ENCODE data around the gene PBX4. TPM values are rescaled to one million over a fixed set of nuclear protein-coding genes. Genes with fewer than 3 reads are reported as not detected.

Gene PBX4
- total RNA-seq, 3 donors from 2014 or later = 8.9 to 12.1 (median 9.2) TPM

DNA sequence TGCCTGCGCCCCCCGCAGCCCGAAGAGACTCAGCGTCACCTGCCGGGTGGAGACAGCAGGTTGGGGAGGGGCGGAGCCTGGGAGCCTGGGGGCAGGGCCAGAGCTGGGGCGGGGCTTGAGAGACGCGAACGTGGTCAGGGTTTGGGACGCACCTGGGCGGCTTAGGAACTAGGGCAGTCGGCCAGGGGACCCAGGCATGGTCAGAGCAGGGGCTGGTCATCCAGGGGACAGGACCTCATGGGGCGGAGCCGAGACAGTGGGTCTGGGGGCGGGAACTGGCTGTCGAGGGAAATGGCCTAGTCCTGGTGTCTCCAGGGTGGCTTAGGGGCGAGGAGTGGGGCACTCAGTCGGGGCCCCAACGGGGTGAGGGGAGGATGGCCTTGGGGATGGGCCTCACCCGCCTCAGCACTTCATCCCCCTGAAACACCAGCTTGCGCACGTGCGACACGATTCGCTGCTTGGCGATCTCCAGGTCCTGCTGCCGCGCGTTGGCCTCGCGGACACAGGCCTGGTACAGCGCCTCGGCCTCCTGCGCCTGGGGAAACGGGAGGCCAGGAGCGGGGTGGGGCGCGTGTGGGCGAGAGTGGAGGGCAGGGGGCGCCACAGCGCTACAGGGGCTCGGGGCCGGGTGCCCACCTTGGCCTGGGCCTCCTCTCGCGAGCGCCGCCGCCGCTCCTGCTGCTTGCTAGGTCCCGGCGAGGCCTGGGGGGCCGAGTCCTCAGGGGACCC lies 19.2 kb upstream of the PBX4 start:
- H3K27me3 Mint-ChIP-seq (ENCODE audit: low read depth) = no peaks in the 10 kb centered on the region
- ATAC-seq = no peak
- DNase-seq = no peak
- H3K4me3 Mint-ChIP-seq = no peak overlapping the region
- peaks cover 19% of the 10 kb centered on the region for H3K4me1 Mint-ChIP-seq (ENCODE audit: low read depth)
- H3K36me3 Mint-ChIP-seq (ENCODE audit: insufficient read depth) = peaks cover 28% of the 10 kb centered on the region
- no peaks in the 10 kb centered on the region for H3K9me3 Mint-ChIP-seq

GRCh38 chr19:19637186-19637522 lies 18.7 kb upstream of the PBX4 start:
- Mint-ChIP-seq H3K9me3 (no peaks in the 10 kb centered on the region), H3K4me1 (ENCODE audit: low read depth) (peaks cover 15% of the 10 kb centered on the region), H3K27me3 (ENCODE audit: low read depth) (no peaks in the 10 kb centered on the region), H3K4me3 (no peak overlapping the region), H3K36me3 (ENCODE audit: insufficient read depth) (peaks cover 28% of the 10 kb centered on the region)
- ATAC-seq = no peak
- no peak for DNase-seq

- DNase-seq (no peak), ATAC-seq (no peak)
- no peaks in the 10 kb centered on the region for H3K27me3 Mint-ChIP-seq (ENCODE audit: low read depth)
- peaks cover 11% of the 10 kb centered on the region for H3K4me1 Mint-ChIP-seq (ENCODE audit: low read depth)
- no peaks in the 10 kb centered on the region for H3K9me3 Mint-ChIP-seq
- H3K36me3 Mint-ChIP-seq (ENCODE audit: insufficient read depth) = peaks cover 28% of the 10 kb centered on the region
- H3K4me3 Mint-ChIP-seq = no peak overlapping the region
These were observed 18.2 kb upstream of the PBX4 start for GRCh38 chr19:19636573-19637185.

GRCh38 chr19:19635313-19635702 lies 16.8 kb upstream of the PBX4 start:
- no peak overlapping the region for H3K4me3 Mint-ChIP-seq
- H3K36me3 Mint-ChIP-seq (ENCODE audit: insufficient read depth) = peaks cover 30% of the 10 kb centered on the region
- H3K9me3 Mint-ChIP-seq = no peaks in the 10 kb centered on the region
- ATAC-seq (no peak), DNase-seq (no peak)
- peaks cover 11% of the 10 kb centered on the region for H3K4me1 Mint-ChIP-seq (ENCODE audit: low read depth)
- no peaks in the 10 kb centered on the region for H3K27me3 Mint-ChIP-seq (ENCODE audit: low read depth)

DNA sequence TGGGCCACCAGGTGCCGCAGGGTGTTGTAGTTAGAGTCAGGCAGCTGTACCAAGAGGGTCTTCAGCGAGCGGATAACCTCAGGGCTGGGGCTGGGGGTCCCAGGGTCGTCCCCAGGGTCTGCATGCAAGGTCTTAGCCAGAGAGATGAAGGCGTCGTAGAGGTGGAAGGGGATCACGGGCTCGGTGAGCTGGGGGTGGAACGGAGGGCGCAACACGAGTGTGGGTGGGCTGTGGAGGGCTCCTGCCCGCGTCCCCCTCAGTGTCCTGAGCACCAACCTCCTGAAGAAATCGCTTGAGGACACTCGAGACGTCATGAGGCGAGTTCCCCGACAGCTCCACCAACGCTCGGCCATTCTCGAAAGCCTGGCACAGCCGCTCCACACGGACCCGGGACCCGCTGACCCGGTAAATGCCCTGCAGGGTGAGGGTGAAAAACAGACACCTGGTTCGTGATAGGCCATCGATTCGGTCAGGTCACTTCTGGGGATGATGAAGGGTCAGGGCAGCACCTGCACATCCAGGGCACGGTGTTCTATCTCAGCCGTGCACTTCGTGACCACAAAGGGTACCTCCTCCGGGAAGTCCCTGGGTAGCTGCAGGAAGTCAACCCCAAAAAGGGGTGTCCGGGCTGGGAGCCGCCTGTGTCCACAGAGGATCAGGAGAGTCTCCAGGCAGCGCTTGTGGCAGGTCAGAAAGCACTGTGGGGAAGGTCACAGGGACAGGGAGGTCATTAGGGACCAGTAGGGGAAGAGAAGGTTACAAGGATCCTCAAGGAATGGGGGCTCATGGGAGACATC lies 16.2 kb upstream of the PBX4 start:
- H3K27me3 Mint-ChIP-seq (ENCODE audit: low read depth) = no peaks in the 10 kb centered on the region
- no peak for ATAC-seq
- peaks cover 28% of the 10 kb centered on the region for H3K36me3 Mint-ChIP-seq (ENCODE audit: insufficient read depth)
- H3K4me1 Mint-ChIP-seq (ENCODE audit: low read depth) = peaks cover 11% of the 10 kb centered on the region
- DNase-seq = no peak
- no peaks in the 10 kb centered on the region for H3K9me3 Mint-ChIP-seq
- no peak overlapping the region for H3K4me3 Mint-ChIP-seq

GRCh38 chr19:19633711-19634515 lies 15.4 kb upstream of the PBX4 start:
- no peaks in the 10 kb centered on the region for H3K9me3 Mint-ChIP-seq
- H3K4me3 Mint-ChIP-seq = no peak overlapping the region
- DNase-seq (no peak), ATAC-seq (no peak)
- peaks cover 28% of the 10 kb centered on the region for H3K36me3 Mint-ChIP-seq (ENCODE audit: insufficient read depth)
- H3K27me3 Mint-ChIP-seq (ENCODE audit: low read depth) = no peaks in the 10 kb centered on the region
- H3K4me1 Mint-ChIP-seq (ENCODE audit: low read depth) = peaks cover 11% of the 10 kb centered on the region

GRCh38 chr19:19632661-19633060 lies 14.2 kb upstream of the PBX4 start:
- no peak overlapping the region for H3K4me3 Mint-ChIP-seq
- no peaks in the 10 kb centered on the region for H3K9me3 Mint-ChIP-seq
- no peaks in the 10 kb centered on the region for H3K27me3 Mint-ChIP-seq (ENCODE audit: low read depth)
- ATAC-seq (no peak), DNase-seq (no peak)
- H3K4me1 Mint-ChIP-seq (ENCODE audit: low read depth) = peaks cover 14% of the 10 kb centered on the region
- peaks cover 25% of the 10 kb centered on the region for H3K36me3 Mint-ChIP-seq (ENCODE audit: insufficient read depth)

- no peaks in the 10 kb centered on the region for H3K9me3 Mint-ChIP-seq
- H3K4me1 Mint-ChIP-seq (ENCODE audit: low read depth) = peaks cover 27% of the 10 kb centered on the region
- H3K27me3 Mint-ChIP-seq (ENCODE audit: low read depth) = no peaks in the 10 kb centered on the region
- ATAC-seq (no peak), DNase-seq (no peak)
- H3K36me3 Mint-ChIP-seq (ENCODE audit: insufficient read depth) = peaks cover 20% of the 10 kb centered on the region
- no peak overlapping the region for H3K4me3 Mint-ChIP-seq
These were observed 12.9 kb upstream of the PBX4 start for GRCh38 chr19:19631346-19631745.

- Mint-ChIP-seq H3K4me1 (ENCODE audit: low read depth) (peaks cover 29% of the 10 kb centered on the region), H3K36me3 (ENCODE audit: insufficient read depth) (peaks cover 19% of the 10 kb centered on the region), H3K4me3 (no peak overlapping the region), H3K9me3 (no peaks in the 10 kb centered on the region), H3K27me3 (ENCODE audit: low read depth) (no peaks in the 10 kb centered on the region)
- ATAC-seq (no peak), DNase-seq (no peak)
These were observed 11.9 kb upstream of the PBX4 start for GRCh38 chr19:19630426-19630825.

GRCh38 chr19:19630062-19630414 lies 11.6 kb upstream of the PBX4 start:
- ATAC-seq = no peak
- DNase-seq = no peak
- Mint-ChIP-seq H3K36me3 (ENCODE audit: insufficient read depth) (peaks cover 19% of the 10 kb centered on the region), H3K9me3 (no peaks in the 10 kb centered on the region), H3K27me3 (ENCODE audit: low read depth) (no peaks in the 10 kb centered on the region), H3K4me3 (no peak overlapping the region), H3K4me1 (ENCODE audit: low read depth) (peaks cover 29% of the 10 kb centered on the region)

DNA sequence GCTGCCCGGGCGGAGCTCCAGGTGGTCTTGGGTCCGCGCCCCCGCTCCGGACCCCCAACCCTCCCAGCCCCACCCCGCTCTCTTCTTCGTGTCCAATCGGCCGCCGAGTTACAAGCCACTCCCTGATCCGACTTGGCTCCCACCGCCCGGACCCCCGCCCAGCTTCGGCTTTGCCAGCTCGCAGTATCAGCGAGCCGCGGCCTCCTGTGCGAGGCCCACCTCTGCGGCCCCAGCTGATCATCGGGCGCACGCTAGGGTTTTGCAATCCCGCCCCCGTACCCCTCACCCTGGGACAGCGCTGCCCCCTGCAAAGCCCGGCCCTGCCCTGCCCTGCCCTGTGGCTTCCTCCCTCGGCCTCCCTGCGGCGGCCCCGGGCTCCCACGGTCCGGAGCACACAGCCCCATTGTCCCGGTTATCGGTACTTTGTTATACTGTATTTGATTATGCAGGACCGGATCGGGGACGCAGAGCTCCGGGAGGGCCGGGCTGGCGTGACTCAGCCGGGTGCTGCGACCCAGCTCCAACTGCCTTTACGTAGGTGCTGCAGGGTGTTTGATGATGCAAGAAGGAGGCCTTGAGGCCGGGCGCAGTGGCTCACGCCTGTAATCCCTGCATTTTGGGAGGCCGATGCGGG lies 10.1 kb upstream of the PBX4 start:
- H3K4me1 Mint-ChIP-seq (ENCODE audit: low read depth) = peaks cover 23% of the 10 kb centered on the region
- peaks cover 9% of the 10 kb centered on the region for H3K36me3 Mint-ChIP-seq (ENCODE audit: insufficient read depth)
- peak overlapping the region; percentile 74 for H3K4me3 Mint-ChIP-seq
- ATAC-seq (peak; percentile 35 to 53), DNase-seq (peak; percentile 60)
- no peaks in the 10 kb centered on the region for H3K9me3 Mint-ChIP-seq
- no peaks in the 10 kb centered on the region for H3K27me3 Mint-ChIP-seq (ENCODE audit: low read depth)

DNA sequence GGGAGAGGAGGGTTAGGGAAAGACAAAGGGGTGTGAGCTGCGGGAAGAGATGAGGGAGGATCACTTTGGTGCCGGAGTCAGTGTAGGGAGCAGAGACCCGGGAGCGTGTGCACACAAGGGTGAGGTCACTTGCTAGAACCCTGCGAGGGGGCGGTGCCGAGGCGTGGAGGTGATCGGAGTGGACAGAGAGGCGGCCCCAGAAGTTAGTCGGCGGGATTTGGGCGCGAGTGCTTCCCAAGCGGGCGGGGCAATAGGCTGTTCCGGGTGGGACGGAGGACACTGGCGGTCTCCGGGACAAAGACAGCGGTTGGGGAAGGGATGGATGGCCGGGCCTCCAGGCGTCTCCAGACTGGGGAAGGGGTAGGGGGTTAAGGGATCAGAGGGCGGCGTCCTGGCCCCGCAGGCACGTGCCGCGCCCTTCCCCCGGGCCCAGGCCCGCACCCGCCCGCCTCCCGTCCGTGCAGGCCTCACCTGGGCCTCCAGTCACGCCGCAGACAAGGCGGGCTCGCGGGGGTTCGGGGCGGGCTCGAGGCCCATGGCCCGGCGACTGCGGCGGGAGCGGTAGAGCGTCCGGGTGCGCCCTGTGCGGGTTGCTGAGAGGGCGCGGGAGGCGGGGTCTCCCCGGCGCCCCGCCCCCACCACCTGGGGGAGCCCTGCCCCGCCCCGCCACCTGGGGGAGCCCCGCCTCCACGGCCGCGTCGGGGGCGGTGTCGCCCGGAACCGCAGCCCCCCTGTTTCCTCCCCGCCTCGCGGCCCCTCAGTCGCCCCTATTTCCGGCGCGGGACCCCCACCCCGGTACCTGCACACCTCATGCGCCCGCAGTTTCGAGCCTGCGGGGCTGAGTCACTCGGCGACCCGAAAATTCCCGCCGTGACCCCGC lies 9.4 kb upstream of the PBX4 start, which contains the start of gene LPAR2:
TSS of gene LPAR2 (minus strand) at position 600 of the 880 bp plus-strand sequence. CDS start 945 bp downstream, outside the sequence.
- peaks cover 21% of the 10 kb centered on the region for H3K4me1 Mint-ChIP-seq (ENCODE audit: low read depth)
- ATAC-seq = peak; percentile 74 to 76

More for the DNA sequence above, 9.4 kb upstream of the PBX4 start, which contains the start of gene LPAR2:
- DNase-seq = peak; percentile 78
- no peaks in the 10 kb centered on the region for H3K27me3 Mint-ChIP-seq (ENCODE audit: low read depth)
- peaks cover 4% of the 10 kb centered on the region for H3K36me3 Mint-ChIP-seq (ENCODE audit: insufficient read depth)
- no peaks in the 10 kb centered on the region for H3K9me3 Mint-ChIP-seq
- peak within 1 kb of the TSS; percentile 91 for H3K4me3 Mint-ChIP-seq

All from activated T-cell treated with anti-CD3 and anti-CD28 coated beads, Interleukin-2, amount 50 U/mL, for 4 hours (primary cell).